ENCODE data around the gene LCLAT1. TPM values are rescaled to one million over a fixed set of nuclear protein-coding genes. Genes with fewer than 3 reads are reported as not detected.

LCLAT1 gene
- total and polyA plus RNA-seq, 2 donors (not counting 1 experiment from before 2014, with no cell fraction given) = 5.1 to 21.9 TPM

GRCh38 chr2:30675758-30676157 is 228.7 kb downstream of the LCLAT1 start:
- Mint-ChIP-seq H3K4me3 (no peak overlapping the region), H3K4me1 (peaks cover 4% of the 10 kb centered on the region), H3K27ac (no peak overlapping the region), H3K9me3 (ENCODE audit: insufficient read depth) (peaks cover 3% of the 10 kb centered on the region), H3K27me3 (peaks cover 15% of the 10 kb centered on the region)
- Histone ChIP-seq H3K79me2 (ENCODE audit: control insufficient read depth, insufficient read depth, low read length) (no peaks in the 10 kb centered on the region), H3K9me3 (ENCODE audit: control extremely low read depth in 1 of 3, control insufficient read depth in 2 of 3, insufficient read depth in 1 of 3, low read length in 2 of 3) (peaks cover 1 to 3% (median 2%) of the 10 kb centered on the region in 3 donors), H4K20me1 (ENCODE audit: control insufficient read depth, insufficient read depth, low read length, poor library complexity, severe bottlenecking) (no peaks in the 10 kb centered on the region), H3K36me3 (replicated peaks in 1 of 2; ENCODE audit: control extremely low read depth in 1 of 2, control insufficient read depth in 1 of 2, extremely low read depth in 1 of 2, insufficient read depth in 2 of 2, low read length in 1 of 2) (no peaks in the 10 kb centered on the region), H3K4me2 (replicated peaks; ENCODE audit: low read depth, low read length, poor library complexity, severe bottlenecking) (no peak overlapping the region), H3K27me3 (replicated peaks in 1 of 4; ENCODE audit: control extremely low read depth in 1 of 4, control insufficient read depth in 3 of 4, insufficient read depth in 4 of 4, low read length in 3 of 4) (peaks cover 0 to 3% (median 0%) of the 10 kb centered on the region in 4 experiments), H3K27ac (ENCODE audit: low read length in 2 of 2) (no peak overlapping the region), H3K9ac (ENCODE audit: low read length) (no peak overlapping the region), H3K4me3 (ENCODE audit: control extremely low read depth in 1 of 5, extremely low read depth in 1 of 5, insufficient read depth in 1 of 5, low read depth in 2 of 5, low read length in 4 of 5) (no peak overlapping the region), H2AFZ (ENCODE audit: insufficient read depth, low read depth, low read length, poor library complexity, severe bottlenecking) (no peak overlapping the region), H3K4me1 (ENCODE audit: control insufficient read depth in 2 of 2, insufficient read depth in 2 of 2, low read length in 2 of 2) (no peaks in the 10 kb centered on the region)
- ATAC-seq (ENCODE audit: low read depth) = no peak
- TF ChIP-seq CTCF (IDR thresholded peaks at IDR 0.05) (no peak), EZH2 (IDR thresholded peaks at IDR 0.05; ENCODE audit: borderline replicate concordance, insufficient read depth, low read depth, low read length, poor library complexity, severe bottlenecking) (no peak)
- intact Hi-C loops (cut with micrococcal nuclease) = no loop called here
- POLR2A ChIA-PET = no interaction called here
- WGBS (ENCODE audit: insufficient coverage) = no CpG with 5 or more reads among the region's 2 CpGs
- no peak for DNase-seq
- CTCF ChIA-PET = no interaction called here

- peaks cover 1% of the 10 kb centered on the region for H3K9me3 Mint-ChIP-seq (ENCODE audit: insufficient read depth)
- H3K9ac ChIP-seq (ENCODE audit: low read length) = no peak overlapping the region
- H3K27me3 ChIP-seq (replicated peaks in 1 of 4; ENCODE audit: control extremely low read depth in 1 of 4, control insufficient read depth in 3 of 4, insufficient read depth in 4 of 4, low read length in 3 of 4) = no peaks in the 10 kb centered on the region
- H4K20me1 ChIP-seq (ENCODE audit: control insufficient read depth, insufficient read depth, low read length, poor library complexity, severe bottlenecking) = no peaks in the 10 kb centered on the region
- ATAC-seq (ENCODE audit: low read depth) (no peak), DNase-seq (no peak)
- no peak for TF ChIP-seq EZH2 (IDR thresholded peaks at IDR 0.05; ENCODE audit: borderline replicate concordance, insufficient read depth, low read depth, low read length, poor library complexity, severe bottlenecking)
- TF ChIP-seq CTCF (IDR thresholded peaks at IDR 0.05) = no peak
- no peak overlapping the region for H3K4me3 ChIP-seq (ENCODE audit: control extremely low read depth in 1 of 5, extremely low read depth in 1 of 5, insufficient read depth in 1 of 5, low read depth in 2 of 5, low read length in 4 of 5)
- no peak overlapping the region for H3K4me2 ChIP-seq (replicated peaks; ENCODE audit: low read depth, low read length, poor library complexity, severe bottlenecking)
- peaks cover 4% of the 10 kb centered on the region for H3K4me1 Mint-ChIP-seq
- no peaks in the 10 kb centered on the region for H3K4me1 ChIP-seq (ENCODE audit: control insufficient read depth in 2 of 2, insufficient read depth in 2 of 2, low read length in 2 of 2)
- ChIA-PET POLR2A (no interaction called here), CTCF (no interaction called here)
- no peak overlapping the region for H3K27ac ChIP-seq (ENCODE audit: low read length in 2 of 2)
- H2AFZ ChIP-seq (ENCODE audit: insufficient read depth, low read depth, low read length, poor library complexity, severe bottlenecking) = no peak overlapping the region
- no peaks in the 10 kb centered on the region for H3K79me2 ChIP-seq (ENCODE audit: control insufficient read depth, insufficient read depth, low read length)
- intact Hi-C loops (cut with micrococcal nuclease) = no loop called here
- no peaks in the 10 kb centered on the region for H3K36me3 ChIP-seq (replicated peaks in 1 of 2; ENCODE audit: control extremely low read depth in 1 of 2, control insufficient read depth in 1 of 2, extremely low read depth in 1 of 2, insufficient read depth in 2 of 2, low read length in 1 of 2)
- peaks cover 0 to 3% (median 0%) of the 10 kb centered on the region in 3 donors for H3K9me3 ChIP-seq (ENCODE audit: control extremely low read depth in 1 of 3, control insufficient read depth in 2 of 3, insufficient read depth in 1 of 3, low read length in 2 of 3)
- no peak overlapping the region for H3K27ac Mint-ChIP-seq
- H3K4me3 Mint-ChIP-seq = no peak overlapping the region
- peaks cover 13% of the 10 kb centered on the region for H3K27me3 Mint-ChIP-seq
These were observed 230.2 kb downstream of the LCLAT1 start for GRCh38 chr2:30677231-30677630.

Measured in B cell (primary cell).